GM12892 (cell line): ENCODE results near the gene TUBB4A.

ENCODE experiments used
- DNase-seq: peaks from one replicate; pipeline ENCODE4 v3.0.0; 2011; ENCODE audit not compliant: insufficient read length
- FAIRE-seq: peaks from 2 replicates; lab custom pipeline; 2011; peaks lifted over from hg19 to GRCh38; lab: Jason Lieb, UNC
- POLR2A ChIP-seq: IDR thresholded peaks from 2 replicates; pipeline ENCODE4 v1.6.1; 2011; ENCODE audit warnings: low read depth, low read length, control low read depth
- POLR2AphosphoS5 ChIP-seq: IDR thresholded peaks from 2 replicates; pipeline ENCODE4 v1.6.1; 2011; ENCODE audit warnings: low read depth, low read length, control low read depth
- TAF1 ChIP-seq: IDR thresholded peaks from 2 replicates; pipeline ENCODE4 v1.6.1; 2011; ENCODE audit warnings: low read depth, mild to moderate bottlenecking, control low read depth, low read length, borderline replicate concordance

The TUBB4A gene

DNA sequence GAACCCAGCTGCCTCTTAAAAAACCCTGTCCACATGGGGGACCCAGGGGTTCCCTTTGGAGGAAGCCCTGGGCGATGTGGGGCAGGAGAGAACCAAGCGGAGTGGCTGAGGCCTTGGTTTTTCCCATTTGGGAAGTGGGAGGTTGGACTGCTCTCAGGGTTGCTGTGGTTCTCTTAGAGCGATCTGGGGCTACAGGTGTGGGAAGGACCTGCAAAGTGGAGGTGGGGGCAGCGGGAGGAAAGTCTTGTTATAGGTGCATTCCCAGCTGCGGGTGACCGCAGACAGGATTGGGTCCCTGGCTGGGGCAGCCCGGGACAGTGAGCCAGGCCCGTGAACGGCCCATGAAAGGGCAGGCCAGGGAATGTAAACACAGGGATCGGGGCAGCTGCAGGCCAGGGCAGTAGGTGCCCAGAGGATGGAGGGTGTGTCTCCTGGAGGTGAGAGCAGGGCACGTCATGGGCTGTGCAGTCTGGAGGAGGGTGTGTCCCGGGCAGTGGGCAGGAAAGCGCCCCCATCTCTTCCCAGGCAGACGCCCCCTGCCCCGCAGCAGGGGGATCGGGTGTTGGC, 43.3 kb downstream of the TUBB4A start:
- FAIRE-seq: peak; percentile 66
- no peak for TF ChIP-seq POLR2A
- TF ChIP-seq TAF1: no peak
- no peak for TF ChIP-seq POLR2AphosphoS5
- no peak for DNase-seq

- DNase-seq (no peak), FAIRE-seq (peak; percentile 87)
- peak; percentile 54; the same call in 1 of the 2 replicates for TF ChIP-seq POLR2A
- no peak for TF ChIP-seq TAF1
- TF ChIP-seq POLR2AphosphoS5: 0 out of 2 replicates have a peak, but pooled peaks have one; percentile 26
Measured at GRCh38 chr19:6457958-6458694, 44.0 kb downstream of the TUBB4A start.

GRCh38 chr19:6455924-6456323, 46.2 kb downstream of the TUBB4A start:
- TF ChIP-seq TAF1: no peak
- no peak for TF ChIP-seq POLR2A
- TF ChIP-seq POLR2AphosphoS5: no peak
- FAIRE-seq (no peak), DNase-seq (no peak)

DNA sequence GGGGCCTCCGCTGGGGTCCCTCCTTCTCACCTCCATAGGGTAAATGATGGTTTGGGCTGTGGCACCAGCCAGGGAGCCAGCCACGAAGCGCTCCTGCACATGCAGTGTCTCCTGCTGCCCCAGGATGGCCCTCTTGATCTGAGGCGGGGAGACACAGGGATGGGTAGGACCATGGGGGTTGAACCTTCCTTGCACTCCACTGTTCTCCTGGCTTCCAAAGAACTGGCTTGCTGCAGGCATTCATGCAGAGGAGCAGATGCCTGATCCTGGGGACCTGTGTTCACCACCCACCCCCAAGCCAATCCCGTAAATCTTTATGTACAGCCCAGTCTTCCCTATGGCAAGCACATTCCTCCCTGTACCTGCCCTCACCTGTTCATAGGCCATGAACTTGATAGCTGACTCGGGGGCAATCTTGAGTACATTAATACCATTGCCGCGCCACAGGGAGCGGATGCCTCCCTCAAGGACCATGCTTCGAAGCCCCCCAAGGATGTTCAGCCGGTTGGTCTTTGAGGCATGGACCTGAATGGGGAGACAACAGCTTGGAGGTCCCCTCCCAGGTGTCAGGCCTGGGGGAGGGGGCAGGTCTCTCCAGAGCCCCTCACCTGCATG, 48.1 kb downstream of the TUBB4A start:
- no peak for FAIRE-seq
- TF ChIP-seq POLR2AphosphoS5: no peak
- no peak for TF ChIP-seq TAF1
- no peak for TF ChIP-seq POLR2A
- DNase-seq: no peak

DNA sequence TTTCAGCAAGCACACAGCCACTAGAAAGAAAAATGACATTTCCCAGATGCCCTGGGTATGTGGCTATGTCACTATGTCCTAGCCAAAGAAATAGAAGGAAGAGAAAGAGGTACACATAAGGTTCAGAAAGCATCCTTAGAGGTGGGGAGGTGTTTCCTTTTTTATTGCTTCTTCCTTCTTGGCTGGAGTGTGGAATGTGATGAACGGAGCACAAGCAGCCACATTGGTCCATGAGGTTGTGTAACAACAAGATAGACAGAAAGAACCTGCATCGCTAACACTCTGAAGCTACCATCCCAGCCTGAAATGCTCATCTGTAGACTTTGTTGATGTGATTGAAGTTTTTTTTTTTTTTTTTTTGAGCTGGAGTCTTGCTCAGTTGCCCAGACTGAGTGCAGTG, 49.2 kb downstream of the TUBB4A start:
- TF ChIP-seq POLR2A (no peak), TAF1 (no peak), POLR2AphosphoS5 (no peak)
- no peak for FAIRE-seq
- no peak for DNase-seq

DNA sequence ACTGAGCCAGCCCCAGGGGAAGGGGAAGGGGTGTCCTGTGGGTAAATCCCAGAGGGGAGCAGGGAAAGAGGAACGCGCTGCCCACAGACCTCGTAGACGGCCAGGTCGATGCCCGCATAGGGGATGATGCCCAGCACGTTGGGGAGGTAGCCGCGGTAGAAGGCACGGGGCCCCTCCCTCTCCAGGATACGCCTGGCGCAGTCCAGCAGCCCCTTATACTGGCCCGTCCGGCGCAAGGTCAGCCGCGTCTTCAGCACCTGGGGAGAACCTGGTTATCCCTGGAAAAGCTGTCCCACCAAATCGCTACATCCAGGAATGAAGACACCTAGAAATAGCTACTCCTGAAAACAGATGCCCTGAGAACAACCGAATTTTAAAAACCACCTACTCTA, 49.9 kb downstream of the TUBB4A start:
- DNase-seq: no peak
- no peak for FAIRE-seq
- TF ChIP-seq POLR2A (no peak), TAF1 (no peak), POLR2AphosphoS5 (no peak)

DNA sequence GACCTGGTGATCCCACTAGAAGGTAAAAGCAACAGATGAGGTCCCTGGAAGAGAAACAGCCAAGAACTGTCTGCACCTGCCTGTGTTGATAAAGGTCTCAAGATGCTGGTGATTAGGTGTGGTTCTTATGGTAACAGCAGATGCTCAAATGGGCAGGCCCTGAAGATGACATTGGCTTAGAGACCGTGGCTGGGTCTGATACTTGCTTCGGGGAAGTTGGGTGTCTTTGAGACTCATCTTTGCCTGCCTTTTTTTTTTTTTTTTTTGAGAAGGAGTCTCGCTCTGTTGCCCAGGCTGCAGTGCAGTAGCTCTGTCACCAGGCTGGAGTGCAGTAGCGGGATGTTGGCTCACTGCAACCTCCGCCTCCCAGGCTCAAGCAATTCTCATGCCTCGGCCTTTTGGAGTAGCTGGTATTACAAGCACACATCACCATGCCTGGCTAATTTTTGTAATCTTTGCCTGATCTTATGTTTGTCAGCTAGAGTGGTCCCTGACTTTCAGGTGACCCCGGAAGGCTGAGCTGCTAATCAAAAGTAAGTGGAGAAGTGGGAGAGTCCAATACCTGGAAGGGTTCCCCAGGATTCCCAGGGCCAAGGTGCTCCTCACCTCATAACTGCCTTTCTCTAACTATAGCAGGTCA, 50.4 kb downstream of the TUBB4A start:
- no peak for DNase-seq
- TF ChIP-seq TAF1 (no peak), POLR2A (no peak), POLR2AphosphoS5 (no peak)
- no peak for FAIRE-seq

- no peak for FAIRE-seq
- DNase-seq: no peak
- TF ChIP-seq POLR2A (no peak), TAF1 (no peak), POLR2AphosphoS5 (no peak)
Measured at GRCh38 chr19:6450166-6450565, 51.9 kb downstream of the TUBB4A start.

GRCh38 chr19:6448045-6448444, 54.1 kb downstream of the TUBB4A start:
- no peak for DNase-seq
- TF ChIP-seq TAF1: no peak
- no peak for TF ChIP-seq POLR2A
- no peak for TF ChIP-seq POLR2AphosphoS5
- FAIRE-seq: no peak

DNA sequence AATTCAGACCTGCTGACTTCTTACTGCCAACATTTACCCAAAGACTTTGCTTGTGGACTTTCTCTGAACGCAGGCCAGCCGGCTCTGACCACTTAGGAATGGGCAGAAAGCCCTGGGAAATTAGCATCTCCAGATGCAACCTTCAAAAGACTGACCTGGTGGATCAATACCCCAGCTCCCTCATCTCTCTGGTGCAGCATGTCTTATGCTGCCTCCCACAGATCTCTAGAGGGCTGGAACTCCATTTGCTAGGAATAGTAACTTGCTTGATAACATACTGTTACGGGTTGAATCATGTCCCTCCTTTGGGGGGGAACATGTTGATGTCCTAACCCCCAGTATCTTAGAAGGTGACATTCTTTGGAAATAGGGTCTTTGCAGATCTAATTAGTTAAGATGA, 55.7 kb downstream of the TUBB4A start:
- no peak for TF ChIP-seq TAF1
- TF ChIP-seq POLR2A: no peak
- no peak for TF ChIP-seq POLR2AphosphoS5
- FAIRE-seq (no peak), DNase-seq (no peak)
